PC-3 (cell line): Measurements from ENCODE around the gene OR10H1. TPM values are rescaled to one million over a fixed set of nuclear protein-coding genes. Genes with fewer than 3 reads are reported as not detected.
"Not testable (repeated sequence)": the region's sequence is repeated elsewhere in the genome, so short reads cannot be mapped to it uniquely, and the experiment has no call there.

Experiments used
- ATAC-seq: fragments of 200-7000 bp; cut with Tn5 transposase; 2 replicates; pipeline ENCODE4 v1.9.1; 2020; ENCODE audit warnings: mild to moderate bottlenecking, moderate library complexity
- BruUV-seq: library from RNA; stranded (reverse); fragments of 400-500 nt; replicated peaks from 2 replicates; lab custom pipeline; 2021; lab: Mats Ljungman, UMichigan
- CTCF ChIA-PET: fragments of 300-600 bp; sonication (Branson Sonifier 250); formaldehyde crosslinking; loops from one replicate; lab custom pipeline; 2022; ENCODE audit warnings: antibody characterized with exemption; lab: Charles Lee
- POLR2A ChIA-PET: fragments of 300-600 bp; sonication (Branson Sonifier 250); formaldehyde crosslinking; loops from one replicate; lab custom pipeline; 2022; ENCODE audit warnings: antibody characterized with exemption; ENCODE audit not compliant: unreplicated experiment; lab: Charles Lee
- DNase-seq: peaks from one replicate; pipeline ENCODE4 v3.0.0-alpha.2; 2015
- H2AFZ ChIP-seq: fragments of 300-600 bp; sonication (generic); 2 replicates; pipeline ENCODE4 v1.6.0; 2016; ENCODE audit warnings: antibody characterized with exemption, low read length
- H3F3A ChIP-seq: fragments of 300-600 bp; sonication (generic); one replicate; pipeline ENCODE4 v1.6.0; 2017; ENCODE audit warnings: antibody characterized with exemption, low read length, control low read depth, mild to moderate bottlenecking; ENCODE audit not compliant: unreplicated experiment
- H3K27ac ChIP-seq: fragments of 300-600 bp; sonication (generic); 2 replicates; pipeline ENCODE4 v1.5.1; 2016; ENCODE audit warnings: mild to moderate bottlenecking, low read length
- H3K27me3 ChIP-seq: fragments of 300-600 bp; sonication (generic); 2 replicates; pipeline ENCODE4 v1.6.1; 2016; ENCODE audit warnings: low read length, mixed read lengths
- H3K36me3 ChIP-seq: fragments of 300-600 bp; sonication (generic); 2 replicates; pipeline ENCODE4 v1.6.1; 2016; ENCODE audit warnings: low read depth, mixed run types, low read length, mixed read lengths
- H3K4me1 ChIP-seq: fragments of 300-600 bp; sonication (generic); 2 replicates; pipeline ENCODE4 v1.5.1; 2016; ENCODE audit warnings: low read length; ENCODE audit not compliant: insufficient read depth
- H3K4me2 ChIP-seq: fragments of 300-600 bp; sonication (generic); 2 replicates; pipeline ENCODE4 v1.6.0; 2016; ENCODE audit warnings: low read length
- H3K4me3 ChIP-seq: fragments of 300-600 bp; sonication (generic); 2 replicates; pipeline ENCODE4 v1.5.1; 2016; ENCODE audit warnings: mild to moderate bottlenecking, low read length, mixed read lengths
- H3K79me2 ChIP-seq: fragments of 300-600 bp; sonication (generic); 2 replicates; pipeline ENCODE4 v1.6.1; 2017; ENCODE audit warnings: low read length, mixed read lengths
- H3K9ac ChIP-seq: fragments of 300-600 bp; sonication (generic); 2 replicates; pipeline ENCODE4 v1.6.0; 2016; ENCODE audit warnings: mild to moderate bottlenecking, low read length
- H3K9me2 ChIP-seq: fragments of 300-600 bp; sonication (generic); replicated peaks from 2 replicates; pipeline ENCODE4 v1.6.1; 2016; ENCODE audit warnings: mixed run types, low read length, mixed read lengths
- H3K9me3 ChIP-seq: fragments of 300-600 bp; sonication (generic); 2 replicates; pipeline ENCODE4 v1.6.1; 2016; ENCODE audit warnings: low read length, mixed read lengths
- H4K20me1 ChIP-seq: fragments of 300-600 bp; sonication (generic); 2 replicates; pipeline ENCODE4 v1.6.1; 2016; ENCODE audit warnings: low read length, mixed read lengths
- CTCF ChIP-seq: fragments of 300-600 bp; sonication (generic); conservative IDR thresholded peaks from 2 replicates; pipeline ENCODE4 v1.5.1; 2017; ENCODE audit warnings: antibody characterized with exemption, low read depth, mild to moderate bottlenecking, low read length
- EZH2 ChIP-seq: fragments of 300-600 bp; sonication (generic); IDR thresholded peaks from one replicate; pipeline ENCODE4 v1.6.1; 2017; ENCODE audit warnings: antibody characterized with exemption, mild to moderate bottlenecking, low read length; ENCODE audit not compliant: unreplicated experiment
- EZH2phosphoT487 ChIP-seq: fragments of 300-600 bp; sonication (generic); IDR thresholded peaks from 2 replicates; pipeline ENCODE4 v1.6.1; 2018; ENCODE audit warnings: mild to moderate bottlenecking, antibody characterized with exemption, low read length, borderline replicate concordance
- intact Hi-C: fragments of 100-400 bp; cut with micrococcal nuclease; formaldehyde crosslinking; loops from 2 replicates; pipeline ENCODE4 v1.9.0; 2023
- total RNA-seq: library from RNA; depleted of rRNA; stranded (reverse); fragments of >200 nt; gene quantifications from 2 replicates; pipeline ENCODE4 v1.2.3, GENCODE V29; 2014

Gene OR10H1
- total RNA-seq, 1 experiment from 2014 or later, result not detected

GRCh38 chr19:15843203-15843893 lies 27.9 kb upstream of the OR10H1 start:
- no peaks in the 10 kb centered on the region for H3K79me2 ChIP-seq
- ATAC-seq, result no peak
- TF ChIP-seq EZH2 (no peak), CTCF (no peak), EZH2phosphoT487 (no peak)
- no peaks in the 10 kb centered on the region for H3F3A ChIP-seq
- H3K4me3 ChIP-seq, result no peak overlapping the region
- no peaks in the 10 kb centered on the region for H3K9me2 ChIP-seq
- H3K27ac ChIP-seq, result no peak overlapping the region
- H3K4me2 ChIP-seq, result no peak overlapping the region
- no peaks in the 10 kb centered on the region for H4K20me1 ChIP-seq
- POLR2A ChIA-PET, result no interaction called here
- no peak for DNase-seq
- intact Hi-C loops, result no loop called here
- H3K9me3 ChIP-seq, result no peaks in the 10 kb centered on the region
- no peak overlapping the region for H2AFZ ChIP-seq
- no TSS peak for BruUV-seq
- H3K4me1 ChIP-seq, result no peaks in the 10 kb centered on the region
- H3K9ac ChIP-seq, result no peak overlapping the region
- H3K27me3 ChIP-seq, result peaks cover 22% of the 10 kb centered on the region
- CTCF ChIA-PET, result interaction anchor here (0.7 kb wide), 1 partner anchor 33 kb away, joined by 7 read pairs; no protein-coding TSS in a partner anchor
- no peaks in the 10 kb centered on the region for H3K36me3 ChIP-seq

GRCh38 chr19:15841875-15842569 lies 26.6 kb upstream of the OR10H1 start:
- Histone ChIP-seq H3K27me3 (peaks cover 16% of the 10 kb centered on the region), H3K36me3 (no peaks in the 10 kb centered on the region), H3K9ac (no peak overlapping the region), H3K4me2 (no peak overlapping the region), H3K4me3 (no peak overlapping the region), H3K79me2 (no peaks in the 10 kb centered on the region), H3K9me2 (no peaks in the 10 kb centered on the region), H3K9me3 (no peaks in the 10 kb centered on the region), H3K27ac (no peak overlapping the region), H3K4me1 (peaks cover 5% of the 10 kb centered on the region), H2AFZ (no peak overlapping the region), H4K20me1 (no peaks in the 10 kb centered on the region), H3F3A (no peaks in the 10 kb centered on the region)
- no peak for ATAC-seq
- BruUV-seq, result no TSS peak
- ChIA-PET CTCF (no interaction called here), POLR2A (no interaction called here)
- TF ChIP-seq EZH2phosphoT487 (no peak), EZH2 (no peak), CTCF (peak; percentile 40; the same call in 1 of the 2 replicates)
- intact Hi-C loops, result no loop called here
- DNase-seq, result no peak

GRCh38 chr19:15840833-15841232 lies 25.4 kb upstream of the OR10H1 start:
- no peak overlapping the region for H2AFZ ChIP-seq
- ATAC-seq (no peak), DNase-seq (no peak)
- no peak overlapping the region for H3K9ac ChIP-seq
- peaks cover 7% of the 10 kb centered on the region for H3K27me3 ChIP-seq
- H3K4me1 ChIP-seq, result peaks cover 12% of the 10 kb centered on the region
- TF ChIP-seq EZH2phosphoT487, result no peak
- TF ChIP-seq EZH2, result no peak
- no peak for TF ChIP-seq CTCF
- H3F3A ChIP-seq, result no peaks in the 10 kb centered on the region
- no peak overlapping the region for H3K4me3 ChIP-seq
- no peaks in the 10 kb centered on the region for H3K36me3 ChIP-seq
- POLR2A ChIA-PET, result no interaction called here
- H3K27ac ChIP-seq, result no peak overlapping the region
- intact Hi-C loops, result no loop called here
- H3K9me2 ChIP-seq, result no peaks in the 10 kb centered on the region
- no TSS peak for BruUV-seq
- H4K20me1 ChIP-seq, result no peaks in the 10 kb centered on the region
- H3K9me3 ChIP-seq, result no peaks in the 10 kb centered on the region
- no peaks in the 10 kb centered on the region for H3K79me2 ChIP-seq
- CTCF ChIA-PET, result no interaction called here
- H3K4me2 ChIP-seq, result no peak overlapping the region

- H3K36me3 ChIP-seq, H3K79me2 ChIP-seq, CTCF ChIA-PET, H3K9me2 ChIP-seq, H3K9ac ChIP-seq, H4K20me1 ChIP-seq, intact Hi-C loops, BruUV-seq, H3K4me3 ChIP-seq, H3K27ac ChIP-seq, H3K27me3 ChIP-seq, POLR2A ChIA-PET, H3F3A ChIP-seq, H3K4me2 ChIP-seq, ATAC-seq, DNase-seq, H2AFZ ChIP-seq, H3K9me3 ChIP-seq: not testable (repeated sequence)
- H3K4me1 ChIP-seq, result peaks cover 18% of the 10 kb centered on the region
Observed at GRCh38 chr19:15839888-15840287, 24.4 kb upstream of the OR10H1 start.
